ENCODE measurements around the gene IGSF8.

IGSF8 gene

DNA sequence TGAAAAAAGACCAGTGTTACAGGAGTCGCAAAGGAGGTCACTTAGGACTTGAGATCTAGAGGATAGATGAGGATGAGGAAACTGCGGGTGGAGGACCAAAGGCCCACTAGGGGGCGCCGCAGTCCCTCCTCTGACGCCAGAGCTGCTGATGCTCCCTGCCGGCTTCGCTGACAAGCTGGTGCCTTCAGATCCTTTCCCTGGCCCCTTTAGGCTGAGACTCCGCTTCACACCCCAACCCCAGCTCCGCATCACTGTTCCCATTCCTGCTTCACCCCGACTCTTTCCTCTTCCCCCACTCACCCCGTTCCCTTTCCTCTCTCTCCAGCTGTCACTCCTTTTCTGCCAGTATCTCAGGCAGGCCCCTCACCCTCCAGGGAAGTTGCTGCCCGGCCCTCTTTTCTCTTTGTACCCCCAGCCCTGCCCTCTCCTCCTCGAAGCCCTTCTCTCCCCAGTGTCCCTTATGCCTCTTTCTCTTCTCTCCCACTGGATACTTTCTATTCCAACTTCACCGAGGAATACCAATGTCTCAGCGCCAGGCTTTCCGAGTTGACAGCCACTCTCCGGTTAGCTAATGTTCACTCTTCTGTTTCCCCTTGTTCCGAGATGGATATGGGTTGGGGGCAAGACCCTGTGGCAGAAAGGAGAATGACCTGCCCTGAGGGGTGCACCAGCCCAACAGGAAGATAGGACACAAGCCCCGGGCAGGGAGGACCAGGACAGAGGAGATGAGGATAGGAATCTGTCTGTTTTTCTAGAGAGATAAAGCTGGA is 12.5 kb downstream of the IGSF8 start:
- peak; percentile 32 to 76 (median 60) for DNase-seq

DNA sequence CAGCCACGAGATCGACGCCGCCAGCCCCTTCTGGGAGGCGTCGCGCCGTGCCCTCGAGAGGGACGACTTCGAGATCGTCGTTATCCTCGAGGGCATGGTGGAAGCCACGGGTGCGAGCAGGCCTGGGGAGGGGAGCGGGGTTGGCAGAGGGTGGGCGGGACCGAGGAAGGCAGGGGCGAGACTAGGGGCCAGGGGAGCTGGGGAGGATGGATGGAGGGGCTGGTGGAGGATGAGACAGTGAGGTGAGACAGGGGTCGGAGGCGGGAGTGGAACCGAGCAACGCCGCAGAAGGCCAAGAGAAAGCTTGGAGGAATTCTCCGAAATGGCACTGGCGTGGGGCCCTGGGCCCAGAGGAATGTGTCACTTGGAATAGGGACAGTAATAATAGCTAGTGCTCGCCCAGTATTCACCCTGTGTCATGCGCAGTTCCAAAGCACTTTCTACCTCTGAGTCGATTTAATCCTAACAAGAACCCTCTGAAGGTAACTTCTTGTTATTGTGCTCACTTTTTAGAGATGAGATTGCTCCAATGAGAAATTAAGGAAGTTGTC is 13.6 kb downstream of the IGSF8 start:
- no peak for DNase-seq

GRCh38 chr1:160083968-160084770 is 14.2 kb downstream of the IGSF8 start:
- DNase-seq: peak; percentile 37 to 74 (median 60)

- no peak for DNase-seq
These were observed 15.5 kb downstream of the IGSF8 start for GRCh38 chr1:160082926-160083325.

- no peak for DNase-seq
These were observed 15.9 kb downstream of the IGSF8 start for GRCh38 chr1:160082487-160082886.

DNA sequence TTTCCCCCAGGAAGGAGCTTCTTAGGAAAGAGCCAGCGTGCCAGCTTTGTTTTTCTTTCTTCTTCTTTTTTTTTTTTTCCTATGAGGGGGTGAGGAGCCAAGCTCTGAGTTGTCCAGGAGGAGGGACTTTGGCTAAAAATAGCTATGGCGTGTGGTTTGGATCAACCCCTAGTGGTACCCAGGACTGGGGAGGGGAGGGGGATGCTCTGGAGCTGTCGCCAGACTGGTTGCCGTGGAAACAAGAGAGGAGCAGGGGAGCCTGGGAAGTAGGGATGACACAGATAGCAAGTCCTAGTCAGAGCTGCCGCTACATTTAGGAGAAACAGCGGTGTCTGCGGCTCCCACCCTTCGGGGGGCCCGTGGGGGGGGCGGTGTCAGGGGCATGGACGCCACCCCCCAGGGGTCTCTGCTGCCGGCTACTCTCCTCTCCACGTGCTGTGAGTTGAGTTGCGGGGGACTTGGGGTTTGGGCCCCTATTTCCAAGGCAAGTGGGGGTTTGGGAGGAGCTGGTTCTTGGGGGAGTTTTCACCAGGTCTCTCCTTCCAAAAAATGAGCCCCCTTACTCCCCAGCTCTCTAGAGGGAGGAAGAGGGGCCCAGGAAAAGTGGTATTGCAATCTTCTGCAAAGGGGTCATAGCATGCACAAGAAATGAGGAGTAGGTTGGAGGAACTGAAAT is 17.0 kb downstream of the IGSF8 start, which contains the start of gene KCNJ9:
KCNJ9 (plus strand) TSS at position 278 of the 676 bp plus-strand sequence. CDS start 2,493 bp downstream, outside the sequence.
- no peak for DNase-seq

DNA sequence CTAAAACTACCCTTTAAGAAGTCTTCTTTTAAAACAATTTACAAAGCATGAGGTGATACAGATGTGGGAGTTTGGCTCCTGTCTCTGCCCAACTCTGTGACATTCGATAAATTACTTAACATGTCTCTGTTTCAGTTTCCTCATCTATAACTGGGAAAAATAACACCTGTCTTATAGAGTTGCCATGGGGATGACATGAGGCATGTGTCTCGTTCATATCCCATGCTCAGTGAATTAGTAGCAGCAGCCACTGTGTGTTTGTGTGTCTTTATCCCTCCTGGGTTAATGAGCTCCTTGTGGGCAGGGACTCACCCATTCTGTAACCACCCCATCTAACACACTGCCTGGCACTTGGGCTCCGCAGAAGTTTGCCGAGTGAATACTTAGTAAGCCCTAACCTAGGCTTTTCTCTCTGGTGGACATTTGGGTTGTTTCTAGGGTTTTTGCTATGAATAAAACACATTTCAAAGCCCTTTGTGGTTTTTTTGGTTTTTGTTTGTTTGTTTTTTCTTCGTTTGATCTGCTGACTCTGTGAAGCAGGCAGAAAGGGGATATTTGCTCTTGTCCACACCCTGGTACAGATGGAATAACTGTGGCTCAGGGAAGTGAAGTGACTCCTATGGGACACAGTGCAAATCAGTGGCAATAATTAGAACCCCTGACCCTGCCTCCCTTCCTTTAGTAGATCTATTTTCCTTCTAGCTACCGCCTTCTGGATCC is 17.9 kb downstream of the IGSF8 start:
- DNase-seq: no peak

GRCh38 chr1:160079448-160079847 is 19.0 kb downstream of the IGSF8 start:
- no peak for DNase-seq

DNA sequence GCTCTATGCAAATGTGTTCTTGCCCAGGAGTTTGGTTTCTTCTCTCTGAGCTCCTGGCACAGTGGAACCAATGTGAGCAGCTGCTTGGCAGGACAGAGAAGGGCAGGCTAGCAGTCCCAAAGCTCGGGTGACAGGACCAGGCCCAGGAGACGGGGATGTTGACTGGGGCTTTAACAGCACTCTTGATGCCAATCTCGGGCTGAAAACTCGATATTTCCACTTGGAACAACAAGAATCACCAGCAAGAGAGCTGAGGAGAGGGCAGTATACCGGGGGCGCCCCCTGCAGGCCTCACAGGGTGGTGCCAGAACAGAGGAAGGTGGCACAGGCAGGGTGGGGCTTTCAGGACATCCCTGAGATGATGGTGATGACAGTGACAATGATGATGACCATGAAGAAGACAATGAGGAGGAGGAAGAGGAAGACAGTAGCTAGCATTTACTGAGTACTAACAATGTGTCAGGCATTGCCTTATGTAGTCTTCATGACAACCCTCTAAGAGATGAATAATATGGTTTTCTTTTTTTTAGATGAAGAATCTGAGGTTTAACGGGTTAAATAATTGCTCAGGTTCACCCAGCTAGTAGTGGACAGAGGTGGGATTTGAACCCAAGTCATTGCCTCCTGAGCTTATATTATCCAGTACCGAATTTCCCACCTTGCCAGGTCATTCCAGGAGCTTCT is 19.8 kb downstream of the IGSF8 start:
- DNase-seq: peak in 4 of 5 experiments; percentile 30 to 62 (median 40)

- DNase-seq: no peak
These were observed 20.9 kb downstream of the IGSF8 start for GRCh38 chr1:160077486-160077885.

GRCh38 chr1:160076295-160076694 is 22.1 kb downstream of the IGSF8 start:
- DNase-seq: no peak

DNA sequence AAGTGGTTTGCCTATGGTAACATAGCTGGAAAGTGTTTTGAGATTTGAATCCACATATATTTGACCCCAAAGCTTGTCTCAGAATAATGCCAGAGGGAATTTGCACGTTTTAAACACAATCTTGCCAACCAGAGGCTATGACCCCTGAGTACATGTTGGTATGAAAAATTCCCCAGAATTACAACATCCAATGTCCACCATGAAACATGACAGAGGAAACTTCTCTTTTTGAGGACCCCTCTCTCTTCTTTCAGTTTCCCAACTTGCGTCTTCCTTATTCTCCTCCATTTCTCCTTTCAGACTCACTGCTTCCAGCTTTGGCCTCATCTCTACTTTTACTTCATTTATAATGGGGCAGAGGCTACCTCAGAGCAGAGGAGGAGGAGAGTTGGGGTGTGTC is 22.6 kb downstream of the IGSF8 start:
- no peak for DNase-seq

- no peak for DNase-seq
These were observed 23.6 kb downstream of the IGSF8 start for GRCh38 chr1:160074865-160075264.

DNA sequence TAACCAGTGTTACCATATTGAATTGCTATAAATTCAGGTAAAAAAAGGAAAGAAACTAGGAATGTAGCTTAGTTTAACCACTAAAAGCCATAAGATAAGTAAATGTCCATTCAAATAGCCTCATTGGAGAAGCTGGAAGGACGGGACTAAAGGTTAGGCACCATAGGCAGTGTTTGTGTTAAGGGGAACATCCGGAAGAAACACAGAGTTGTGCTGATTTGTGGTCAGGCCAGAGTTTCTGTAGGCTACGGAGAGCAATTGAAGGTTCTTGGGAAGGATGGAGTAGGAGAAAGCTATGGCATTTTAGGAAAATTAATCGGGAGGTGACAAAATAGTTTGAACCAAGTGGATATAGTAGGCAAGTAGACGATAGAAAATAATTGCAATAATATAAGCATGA is 27.1 kb downstream of the IGSF8 start:
- no peak for DNase-seq

GRCh38 chr1:160070243-160071163 is 27.9 kb downstream of the IGSF8 start:
- DNase-seq: peak; percentile 35 to 72 (median 51)

GRCh38 chr1:160069460-160070231 is 28.8 kb downstream of the IGSF8 start, which contains the start of gene KCNJ10:
TSS of gene KCNJ10 (minus strand) at chr1:160070160. CDS start at chr1:160042532, 27,628 bp downstream.
- DNase-seq: no peak

DNA sequence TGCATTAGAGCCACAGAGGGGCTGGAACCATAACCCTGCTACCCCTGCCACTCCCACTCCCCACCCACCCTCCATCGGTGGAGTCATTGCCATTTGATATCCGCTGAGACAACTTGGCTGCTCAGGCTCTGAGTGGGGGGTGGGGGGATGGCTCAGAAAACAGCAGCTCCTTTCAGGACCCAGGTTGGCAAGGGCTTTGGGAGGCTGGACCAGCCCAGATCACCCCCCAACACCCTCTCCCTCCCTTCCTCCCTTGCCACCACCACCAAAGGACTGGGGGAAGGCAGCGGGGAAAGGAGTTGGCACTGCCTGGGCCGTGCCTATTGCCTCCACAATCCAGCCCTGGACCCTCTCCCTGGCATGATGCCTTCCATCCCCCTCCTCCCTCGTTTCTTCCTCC is 30.2 kb downstream of the IGSF8 start:
- DNase-seq: no peak

DNA sequence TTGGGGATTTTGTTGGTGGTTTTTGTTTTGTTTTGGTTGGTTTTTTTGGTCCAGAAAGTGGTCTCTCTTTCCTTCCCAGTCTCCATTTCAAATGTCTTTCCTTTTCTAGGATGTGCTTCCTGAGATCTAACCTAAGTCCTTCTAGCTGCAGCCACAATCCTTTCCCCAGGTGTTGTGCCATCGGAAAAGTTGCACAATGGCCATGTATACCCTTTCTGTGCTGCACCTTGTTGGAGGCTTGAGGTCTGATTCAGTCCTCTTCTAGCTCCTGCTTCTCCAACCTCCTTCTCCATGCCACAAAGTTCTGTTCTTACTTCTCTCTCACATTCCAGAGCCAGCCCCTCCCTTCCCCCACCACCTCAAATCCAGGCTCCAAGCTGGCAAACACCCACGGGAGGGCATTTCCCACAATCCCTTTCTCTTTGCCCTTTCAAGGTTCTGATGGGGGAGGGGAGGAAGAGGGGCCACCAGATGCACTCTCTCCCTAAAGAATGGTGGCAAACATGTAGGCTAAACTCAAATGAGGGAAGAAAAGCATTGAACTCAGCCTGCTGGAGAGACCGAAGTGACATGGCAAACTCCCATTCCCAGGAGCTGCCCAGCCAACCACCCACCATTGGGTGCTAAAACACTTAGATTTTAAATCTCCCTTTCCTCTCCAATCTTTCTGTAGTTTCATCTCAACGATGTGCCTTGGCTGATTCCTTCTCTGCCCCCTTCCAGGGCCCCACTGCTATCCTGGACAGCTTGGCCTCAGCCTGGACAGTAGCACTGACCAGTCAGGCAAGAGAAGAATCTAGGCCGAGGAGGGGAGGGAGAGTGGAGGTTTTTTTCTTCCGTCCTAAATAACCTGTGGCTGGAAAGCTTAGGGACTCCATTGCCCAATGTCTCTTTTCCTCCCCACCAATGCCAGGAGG is 31.3 kb downstream of the IGSF8 start:
- DNase-seq: no peak
